ENCODE measurements around the gene TMSB15B.

- TF ChIP-seq CTCF (IDR thresholded peaks at IDR 0.05; ENCODE audit: insufficient read depth, low read depth, low read length) (no peak), EZH2 (IDR thresholded peaks at IDR 0.05; ENCODE audit: insufficient read depth, low read length) (no peak)
Observed at GRCh38 chrX:104008831-104009230, 46.4 kb downstream of the TMSB15B start.
